ENCODE data around the gene TF. TPM values are rescaled to one million over a fixed set of nuclear protein-coding genes. Genes with fewer than 3 reads are reported as not detected.

The TF gene
- 0.28 TPM in 2 replicates for total RNA-seq

GRCh38 chr3:133745981-133746711 is at the start of gene TF:
Gene TF, plus strand, starts transcription at chr3:133746393. Its CDS starts 48 bp downstream, at chr3:133746441.

DNA sequence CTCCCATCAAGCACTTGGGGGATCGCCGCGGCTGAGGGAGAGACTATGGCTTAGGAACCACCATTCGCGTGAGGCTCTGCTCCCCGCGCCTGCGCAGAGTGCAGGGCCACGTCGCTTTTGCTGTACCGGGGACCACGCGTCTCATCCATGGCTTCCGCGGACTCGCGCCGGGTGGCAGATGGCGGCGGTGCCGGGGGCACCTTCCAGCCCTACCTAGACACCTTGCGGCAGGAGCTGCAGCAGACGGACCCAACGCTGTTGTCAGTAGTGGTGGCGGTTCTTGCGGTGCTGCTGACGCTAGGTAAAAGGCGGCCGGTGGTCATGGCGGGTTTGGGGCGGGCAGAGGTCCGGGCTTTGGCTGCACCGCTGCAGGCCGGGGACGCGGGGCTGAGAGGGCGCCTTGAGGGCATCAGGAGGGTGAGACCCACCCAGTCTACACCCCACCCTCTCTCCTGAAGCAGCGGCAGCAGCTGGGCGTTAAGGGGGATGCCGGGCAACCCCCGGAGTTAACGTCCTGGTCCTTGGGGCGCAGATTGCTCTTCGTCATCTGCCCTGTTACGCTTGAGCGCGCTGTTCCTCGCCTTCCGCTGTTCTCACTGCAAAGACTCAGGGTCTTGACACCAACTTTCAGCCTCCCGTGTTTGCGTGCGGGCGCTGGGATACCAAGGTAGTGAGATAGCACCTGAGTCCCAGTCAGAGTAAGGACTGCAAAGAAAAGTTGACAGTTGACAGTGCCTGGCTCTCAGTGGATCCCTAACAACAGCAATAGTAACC is 59.7 kb downstream of the TF start, which contains the start of gene SRPRB:
Gene SRPRB (plus strand): TSS at position 114 of the 774 bp plus-strand sequence. CDS start 34 bp downstream, at position 148.

Other genes with a start within 250 kb of the TF start
- 131 and 153 TPM in 2 replicates for gene CDV3, start 172.7 kb upstream of the TF start, total RNA-seq
- gene TOPBP1, start 84.5 kb upstream of the TF start, total RNA-seq: 12.1 and 16.5 TPM in 2 replicates
- 103 and 108 TPM in 2 replicates for gene SRPRB, start 59.4 kb downstream of the TF start, total RNA-seq
- 0.14 and 0.37 TPM in 2 replicates for gene RAB6B, start 149.5 kb downstream of the TF start, total RNA-seq